K562 (cell line): ENCODE measurements around the gene TMEM50B. TPM values are rescaled to one million over a fixed set of nuclear protein-coding genes. Genes with fewer than 3 reads are reported as not detected.

Experiments
- ATAC-seq: fragments of 200-7000 bp; cut with Tn5 transposase; 3 replicates; pipeline ENCODE4 v1.9.1; 2020; ENCODE audit warnings: moderate library complexity
- BruUV-seq: library from RNA; stranded (reverse); fragments of 400-500 nt; replicated peaks from 2 replicates; lab custom pipeline; 2021; lab: Mats Ljungman, UMichigan
- CTCF ChIA-PET: fragments of 300-600 bp; formaldehyde crosslinking; extraction: SDS; loops from one replicate; lab custom pipeline; 2021; ENCODE audit warnings: low intra/inter-chr PET ratio; lab: Yijun Ruan, JAX
- POLR2A ChIA-PET: fragments of 300-600, 350-650 bp; sonication (Branson Sonifier 250); formaldehyde crosslinking; extraction: SDS; loops from one replicate; lab custom pipeline; 2021; ENCODE audit warnings: antibody characterized with exemption, inconsistent platforms; lab: Yijun Ruan, JAX
- DNase-seq, 4 experiments: peaks; one replicate each; pipeline versions ENCODE4 v3.0.0 to v3.0.0-alpha.2; 2011 to 2018; ENCODE audit warnings: low spot score in 3 of 4, mixed read lengths in 3 of 4; ENCODE audit errors: extremely low read depth in 1 of 4
- FAIRE-seq: peaks from 2 replicates; lab custom pipeline; 2011; peaks lifted over from hg19 to GRCh38; lab: Jason Lieb, UNC
- H2AFZ ChIP-seq: 2 replicates; pipeline ENCODE4 v1.6.0; 2011; ENCODE audit warnings: low read depth, low read length, control low read depth, inconsistent platforms
- H3K27ac ChIP-seq: fragments of 200-600 bp; 3 replicates; pipeline ENCODE4 v1.8.0; 2011; ENCODE audit warnings: low read depth, mild to moderate bottlenecking, control low read depth, inconsistent platforms, low read length, moderate library complexity, mixed read lengths; ENCODE audit errors: extremely low read depth
- H3K27me3 ChIP-seq, 2 experiments: fragments of 300-600 bp in 1 of 2; 2 replicates in 1 of 2; 3 replicates in 1 of 2; pipeline versions ENCODE4 v1.6.0 to v1.8.0; 2011; ENCODE audit warnings: inconsistent platforms in 2 of 2, low read length in 2 of 2, mild to moderate bottlenecking in 1 of 2, mixed read lengths in 1 of 2, moderate library complexity in 1 of 2; ENCODE audit not compliant: control insufficient read depth in 2 of 2, insufficient read depth in 2 of 2
- H3K36me3 ChIP-seq: fragments of 300-600 bp; 3 replicates; pipeline ENCODE4 v1.8.0; 2011; ENCODE audit warnings: mild to moderate bottlenecking, low read length, inconsistent platforms; ENCODE audit not compliant: control insufficient read depth, insufficient read depth
- H3K4me1 ChIP-seq, 2 experiments: fragments of 200-600 bp in 1 of 2; replicated peaks in 1 of 2; 2 replicates in 1 of 2; 3 replicates in 1 of 2; pipeline versions ENCODE4 v1.5.1 to v1.8.0; 2011; ENCODE audit warnings: inconsistent platforms in 2 of 2, low read length in 2 of 2, mild to moderate bottlenecking in 1 of 2, mixed read lengths in 1 of 2, moderate library complexity in 1 of 2; ENCODE audit not compliant: control insufficient read depth in 2 of 2, insufficient read depth in 2 of 2
- H3K4me2 ChIP-seq: 2 replicates; pipeline ENCODE4 v1.6.1; 2011; ENCODE audit warnings: low read length, control low read depth, inconsistent platforms, mixed read lengths; ENCODE audit not compliant: insufficient read depth
- H3K4me3 ChIP-seq: fragments of 200-600 bp; sonication (generic), shearing (Covaris generic); 2 replicates; pipeline ENCODE4 v1.5.1; 2016; ENCODE audit warnings: control low read depth, inconsistent platforms
- H3K79me2 ChIP-seq: fragments of 200-600 bp; 3 replicates; pipeline ENCODE4 v1.8.0; 2011; ENCODE audit warnings: low read length, inconsistent platforms; ENCODE audit not compliant: control insufficient read depth, insufficient read depth
- H3K9ac ChIP-seq, 2 experiments: 2 replicates each; pipeline versions ENCODE4 v1.6.0 to v1.6.1; 2011; ENCODE audit warnings: low read depth in 2 of 2, low read length in 2 of 2, control low read depth in 1 of 2, inconsistent platforms in 1 of 2, mild to moderate bottlenecking in 1 of 2, mixed read lengths in 1 of 2; ENCODE audit not compliant: insufficient read depth in 1 of 2
- H3K9me1 ChIP-seq: one replicate; pipeline ENCODE4 v1.6.0; 2011; ENCODE audit warnings: inconsistent platforms, mild to moderate bottlenecking, low read length, moderate library complexity; ENCODE audit not compliant: control insufficient read depth, insufficient read depth
- H3K9me3 ChIP-seq: replicated peaks from 2 replicates; pipeline ENCODE4 v1.5.1; 2011; ENCODE audit warnings: low read depth, low read length, inconsistent platforms; ENCODE audit not compliant: control insufficient read depth, insufficient read depth
- H4K20me1 ChIP-seq: replicated peaks from 2 replicates; pipeline ENCODE4 v1.6.1; 2011; ENCODE audit warnings: low read length, inconsistent platforms, mixed read lengths; ENCODE audit not compliant: control insufficient read depth, insufficient read depth
- BCOR ChIP-seq: fragments of 450-650 bp; IDR thresholded peaks from 2 replicates; pipeline ENCODE4 v1.6.1; 2016
- CBX3 ChIP-seq, 2 experiments: IDR thresholded peaks; 1 replicate in 1 of 2; 2 replicates in 1 of 2; pipeline ENCODE4 v1.6.1; 2012; ENCODE audit warnings: inconsistent platforms in 2 of 2, low read length in 2 of 2, borderline replicate concordance in 1 of 2, control low read depth in 1 of 2
- FOXP1 ChIP-seq: sonication (generic); formaldehyde crosslinking; IDR thresholded peaks from 2 replicates; pipeline ENCODE4 v1.8.0; 2022; ENCODE audit warnings: mild to moderate bottlenecking, missing genetic modification reagents
- MCM7 ChIP-seq, 2 experiments: fragments of 450-650 bp; IDR thresholded peaks; 2 replicates each; pipeline ENCODE4 v1.6.1; 2016 to 2018
- NFIC ChIP-seq: fragments of 450-650 bp; IDR thresholded peaks from 2 replicates; pipeline ENCODE4 v1.6.1; 2017; ENCODE audit warnings: mild to moderate bottlenecking, inconsistent platforms
- NFRKB ChIP-seq: fragments of 450-650 bp; IDR thresholded peaks from 2 replicates; pipeline ENCODE4 v1.6.1; 2016; ENCODE audit warnings: low read depth
- NRF1 ChIP-seq, 2 experiments: fragments of 450-650 bp; IDR thresholded peaks in 1 of 2; conservative IDR thresholded peaks in 1 of 2; 2 replicates each; pipeline ENCODE4 v1.6.1; 2014; ENCODE audit warnings: mild to moderate bottlenecking in 2 of 2
- PHF8 ChIP-seq: fragments of 200-600 bp; sonication (generic); IDR thresholded peaks from 2 replicates; pipeline ENCODE4 v1.6.1; 2012; ENCODE audit warnings: mixed run types, mild to moderate bottlenecking, inconsistent platforms, low read length, moderate library complexity, borderline replicate concordance
- POLR2G ChIP-seq: fragments of 200-400 bp; formaldehyde crosslinking; IDR thresholded peaks from 2 replicates; pipeline ENCODE4 v1.6.1; 2017; ENCODE audit warnings: low read depth, mild to moderate bottlenecking, antibody characterized with exemption, low read length, moderate library complexity
- RBM34 ChIP-seq: fragments of 200-400 bp; formaldehyde crosslinking; IDR thresholded peaks from 2 replicates; pipeline ENCODE4 v1.6.1; 2018; ENCODE audit warnings: low read length, borderline replicate concordance; ENCODE audit not compliant: insufficient read depth
- SAFB2 ChIP-seq: fragments of 200-400 bp; formaldehyde crosslinking; IDR thresholded peaks from 2 replicates; pipeline ENCODE4 v1.6.1; 2018; ENCODE audit warnings: borderline replicate concordance, low read length, low read depth, moderate library complexity; ENCODE audit not compliant: severe bottlenecking
- SAP30 ChIP-seq: fragments of 200-600 bp; sonication (generic); IDR thresholded peaks from 2 replicates; pipeline ENCODE4 v1.6.1; 2012; ENCODE audit warnings: borderline replicate concordance, low read depth, mild to moderate bottlenecking, moderate library complexity, low read length, control low read depth, inconsistent platforms; ENCODE audit not compliant: insufficient read depth, poor library complexity, severe bottlenecking
- SMAD4 ChIP-seq: fragments of 250-450 bp; sonication (Bioruptor Pico); conservative IDR thresholded peaks from 2 replicates; pipeline ENCODE4 v1.8.0; 2021; ENCODE audit warnings: inconsistent platforms, mild to moderate bottlenecking, moderate library complexity
- SUPT5H ChIP-seq: fragments of 450-650 bp; IDR thresholded peaks from 2 replicates; pipeline ENCODE4 v1.6.1; 2016
- TAF9B ChIP-seq: fragments of 450-650 bp; IDR thresholded peaks from 2 replicates; pipeline ENCODE4 v1.6.1; 2018; ENCODE audit warnings: mild to moderate bottlenecking; ENCODE audit not compliant: partially characterized antibody
- U2AF2 ChIP-seq: fragments of 200-400 bp; formaldehyde crosslinking; optimal IDR thresholded peaks from 2 replicates; pipeline ENCODE3; 2017; ENCODE audit warnings: low read depth, mild to moderate bottlenecking, low read length
- ZBTB7A ChIP-seq: IDR thresholded peaks from 2 replicates; pipeline ENCODE4 v1.6.1; 2011; ENCODE audit warnings: low read depth, mild to moderate bottlenecking, low read length, moderate library complexity, borderline replicate concordance; ENCODE audit not compliant: control insufficient read depth
- ZFX ChIP-seq: sonication (generic); formaldehyde crosslinking; IDR thresholded peaks from 2 replicates; pipeline ENCODE4 v1.8.0; 2022; ENCODE audit warnings: mild to moderate bottlenecking, missing genetic modification reagents, moderate library complexity
- ZNF23 ChIP-seq: fragments of 250-450 bp; sonication (Bioruptor Pico); IDR thresholded peaks from 2 replicates; pipeline ENCODE4 v1.4.0; 2020; ENCODE audit warnings: mild to moderate bottlenecking
- ZNF3 ChIP-seq: fragments of 250-450 bp; sonication (Bioruptor Pico); IDR thresholded peaks from 2 replicates; pipeline ENCODE4 v1.5.0; 2021; ENCODE audit warnings: mild to moderate bottlenecking, moderate library complexity
- ZNF644 ChIP-seq: fragments of 200-800 bp; sonication (Bioruptor generic); IDR thresholded peaks from 2 replicates; pipeline ENCODE4 v1.6.1; 2016; ENCODE audit warnings: low read depth, missing genetic modification characterization, missing compliant biosample characterization
- WGBS: fragments of 100-300 bp; shearing (Covaris generic); methylation state at CpG from one replicate; pipeline ENCODE4 v1.1.6; 2016; ENCODE audit warnings: low coverage, mixed read lengths; ENCODE audit not compliant: insufficient coverage; ENCODE audit errors: missing lambda C conversion rate; 5-methylcytosine and 5-hydroxymethylcytosine counted together
- in situ Hi-C: fragments of 300-500 bp; cut with MboI; formaldehyde crosslinking; loops from 4 replicates; pipeline ENCODE4 v1.15.0; 2018; ENCODE audit warnings: inconsistent platforms, mixed read lengths
- intact Hi-C: fragments of 100-400 bp; cut with micrococcal nuclease; formaldehyde crosslinking; loops from 2 replicates; pipeline ENCODE4 v1.14.2; 2022
- polyA plus RNA-seq, 8 experiments: library from polyadenylated mRNA; depleted of rRNA in 4 of 8; stranded (reverse) in 5 of 8; unstranded in 3 of 8; fragments of >200 nt; fragmentation: Nextera tagmentation in 2 of 8; fragmentation: Illumina TruSeq in 1 of 8; extraction: Ambion mirVana in 2 of 8; extraction: Trizol in 1 of 8; gene quantifications; 2 replicates each; pipeline versions ENCODE4 v1.2.1 to v1.2.3, GENCODE V29; 2011 to 2014; ENCODE audit warnings: inconsistent platforms in 1 of 8, missing spikeins in 1 of 8
- total RNA-seq, 7 experiments: library from RNA; depleted of rRNA in 6 of 7; stranded (reverse); fragments of >200 nt in 6 of 7; fragmentation: Illumina TruSeq in 2 of 7; extraction: Trizol in 2 of 7; gene quantifications; 2 replicates each; pipeline versions ENCODE4 v1.2.1 to v1.2.3, GENCODE V29; 2011 to 2021; ENCODE audit warnings: low replicate concordance in 1 of 7
- TF ChIP-seq, protein P1 (sequence below): fragments of 450-650 bp; IDR thresholded peaks from 2 replicates; pipeline ENCODE4 v1.6.1; 2016; ENCODE audit warnings: antibody characterized with exemption

Gene TMEM50B
- total and polyA plus RNA-seq, 9 of the 15 experiments (the other 6 are each of a cell fraction or from before 2014, with no cell fraction given): 20.5 to 64.6 (median 28.9) TPM

DNA sequence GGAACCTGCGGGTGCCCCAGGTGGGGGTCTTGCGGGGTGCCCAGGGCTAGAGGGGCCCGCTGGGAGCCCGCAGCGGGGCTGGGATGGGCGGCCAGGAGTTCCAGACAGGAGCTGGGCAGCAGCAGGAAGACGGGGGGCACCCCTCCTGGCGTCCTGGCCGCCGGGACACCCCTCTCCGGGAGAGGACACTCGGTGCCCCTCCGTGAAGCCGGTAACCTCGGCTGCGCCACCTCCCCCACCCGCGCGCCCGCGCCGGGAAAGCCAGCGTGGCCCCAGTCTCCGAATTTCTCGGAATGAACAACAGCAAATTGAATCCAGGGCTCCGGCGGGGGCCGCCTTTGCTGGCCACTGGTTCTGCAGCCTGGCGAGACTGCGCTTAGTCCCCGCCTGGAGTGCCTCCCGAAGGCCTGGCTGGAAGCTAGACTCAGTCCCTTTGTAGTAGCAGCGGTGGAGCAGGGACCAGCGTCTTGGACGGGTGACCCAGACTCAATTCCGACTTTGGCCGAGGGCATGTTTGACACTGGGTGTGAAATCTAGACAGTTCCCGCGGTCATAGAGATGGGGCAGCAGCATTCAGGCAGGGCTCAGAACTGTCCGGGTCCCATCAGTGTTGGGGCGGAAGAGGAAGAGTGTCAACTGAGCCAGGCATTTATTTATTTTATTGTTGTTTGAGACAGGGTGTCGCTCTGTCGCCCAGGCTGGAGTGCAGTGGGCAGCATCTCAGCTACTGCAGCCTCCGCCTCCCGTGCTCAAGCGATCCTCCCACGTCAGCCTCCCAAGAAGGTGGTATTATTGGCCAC is 75.8 kb downstream of the TMEM50B start:
- FAIRE-seq (no peak), ATAC-seq (peak; percentile 83), DNase-seq (peak; percentile 65 to 71 (median 71))
- 9% methylated on average over 41 of the region's 47 CpGs for WGBS
- Histone ChIP-seq H3K36me3 (peaks cover 4% of the 10 kb centered on the region; the same call in 2 of the 3 replicates), H3K9me3 (no peaks in the 10 kb centered on the region), H3K9ac (peak overlapping the region; percentile 89 to 99), H2AFZ (peak overlapping the region; percentile 75), H3K27me3 (no peaks in the 10 kb centered on the region), H3K27ac (peak overlapping the region; percentile 84), H3K9me1 (no peaks in the 10 kb centered on the region), H4K20me1 (peaks cover 2% of the 10 kb centered on the region; the same call in 1 of the 2 replicates), H3K4me1 (peaks cover 8 to 35% of the 10 kb centered on the region in 2 experiments; a peak in 4 of 5 replicates), H3K4me2 (peak overlapping the region; percentile 87), H3K79me2 (peaks cover 44% of the 10 kb centered on the region), H3K4me3 (peak overlapping the region; percentile 75)
- ChIA-PET CTCF (interaction anchor here (0.7 kb wide), 1 partner anchor 1010 kb away, joined by 3 read pairs; no protein-coding TSS in a partner anchor), POLR2A (interaction anchor here (0.6 to 1.3 kb wide), 2 partner anchors 44 to 105 kb away, joined by 3 read pairs; no protein-coding TSS in a partner anchor)
- intact Hi-C loops (loop anchor here (5.0 kb wide), 1 partner anchor 138 kb away; the partner anchor contains the start of genes GART and SON), in situ Hi-C loops (no loop called here)
- TSS peak; percentile 58 for BruUV-seq
- TF ChIP-seq NFRKB (no peak), NFIC (0 out of 2 replicates have a peak, but pooled peaks have one; percentile 5), MCM7 (IDR thresholded peaks at IDR 0.05) (no peak), FOXP1 (CRISPR knock-in tag) (peak; percentile 41; the same call in 1 of the 2 replicates), SUPT5H (peak; percentile 60; the same call in 1 of the 2 replicates), ZNF644 (tag) (no peak), BCOR (no peak), U2AF2 (no peak), SAP30 (peak; percentile 56), ZNF3 (CRISPR knock-in tag) (no peak), ZBTB7A (peak; percentile 55; the same call in 1 of the 2 replicates), POLR2G (peak; percentile 87), ZNF23 (CRISPR knock-in tag) (no peak), TAF9B (no peak), PHF8 (peak; percentile 52), SMAD4 (CRISPR knock-in tag) (0 out of 2 replicates have a peak, but pooled peaks have one; percentile 33), NRF1 (conservative IDR thresholded peaks at IDR 0.05 in 1 of 2, IDR thresholded peaks at IDR 0.05 in 1 of 2) (peak; percentile 62 to 68), CBX3 (IDR thresholded peaks at IDR 0.05; ENCODE audit: borderline replicate concordance in 1 of 2, low read length in 2 of 2) (no peak), RBM34 (no peak), ZFX (CRISPR knock-in tag) (peak; percentile 71), SAFB2 (no peak)
- TF ChIP-seq, protein P1, sequence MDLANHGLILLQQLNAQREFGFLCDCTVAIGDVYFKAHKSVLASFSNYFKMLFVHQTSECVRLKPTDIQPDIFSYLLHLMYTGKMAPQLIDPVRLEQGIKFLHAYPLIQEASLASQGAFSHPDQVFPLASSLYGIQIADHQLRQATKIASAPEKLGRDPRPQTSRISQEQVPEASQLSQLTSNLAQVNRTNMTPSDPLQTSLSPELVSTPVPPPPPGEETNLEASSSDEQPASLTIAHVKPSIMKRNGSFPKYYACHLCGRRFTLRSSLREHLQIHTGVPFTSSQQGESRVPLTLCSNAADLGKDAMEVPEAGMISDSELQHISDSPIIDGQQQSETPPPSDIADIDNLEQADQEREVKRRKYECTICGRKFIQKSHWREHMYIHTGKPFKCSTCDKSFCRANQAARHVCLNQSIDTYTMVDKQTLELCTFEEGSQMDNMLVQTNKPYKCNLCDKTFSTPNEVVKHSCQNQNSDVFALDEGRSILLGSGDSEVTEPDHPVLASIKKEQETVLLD: 0 out of 2 replicates have a peak, but pooled peaks have one; percentile 52
